Midbrain (tissue), 1 donor: ENCODE results near the gene LDLRAD4.
"Not testable (repeated sequence)": the region's sequence is repeated elsewhere in the genome, so short reads cannot be mapped to it uniquely, and the experiment has no call there.

Experiments used
- DNase-seq: peaks from one replicate; lab custom pipeline; 2025; lab: John Stamatoyannopoulos, UW

The LDLRAD4 gene

GRCh38 chr18:13464432-13465123, 246.0 kb downstream of the LDLRAD4 start:
- peak; percentile 50 for DNase-seq

GRCh38 chr18:13465124-13465446, 246.5 kb downstream of the LDLRAD4 start:
- no peak for DNase-seq

GRCh38 chr18:13465476-13465875, 246.9 kb downstream of the LDLRAD4 start:
- DNase-seq = no peak

- no peak for DNase-seq
These were observed 252.1 kb downstream of the LDLRAD4 start for GRCh38 chr18:13470516-13471197.

GRCh38 chr18:13471198-13471845, 252.8 kb downstream of the LDLRAD4 start:
- DNase-seq = no peak

- peak; percentile 66 for DNase-seq
These were observed 253.5 kb downstream of the LDLRAD4 start for GRCh38 chr18:13471971-13472628.

GRCh38 chr18:13473751-13474150, 255.2 kb downstream of the LDLRAD4 start:
- no peak for DNase-seq

GRCh38 chr18:13474336-13474735, 255.8 kb downstream of the LDLRAD4 start:
- DNase-seq = no peak

- DNase-seq = no peak
These were observed 256.5 kb downstream of the LDLRAD4 start for GRCh38 chr18:13474907-13475545.

GRCh38 chr18:13476312-13476711, 257.8 kb downstream of the LDLRAD4 start:
- DNase-seq = not testable (repeated sequence)

GRCh38 chr18:13477147-13477683, 258.7 kb downstream of the LDLRAD4 start:
- no peak for DNase-seq

GRCh38 chr18:13480571-13481255, 262.2 kb downstream of the LDLRAD4 start:
- DNase-seq = no peak

GRCh38 chr18:13481331-13481730, 262.8 kb downstream of the LDLRAD4 start:
- DNase-seq = no peak

GRCh38 chr18:13481820-13482617, 263.5 kb downstream of the LDLRAD4 start:
- no peak for DNase-seq

GRCh38 chr18:13482618-13482945, 264.0 kb downstream of the LDLRAD4 start:
- no peak for DNase-seq

GRCh38 chr18:13483316-13484270, 265.0 kb downstream of the LDLRAD4 start:
- DNase-seq = no peak

GRCh38 chr18:13485182-13485581, 266.6 kb downstream of the LDLRAD4 start:
- DNase-seq = no peak

- DNase-seq = no peak
These were observed 267.0 kb downstream of the LDLRAD4 start for GRCh38 chr18:13485604-13486003.

- no peak for DNase-seq
These were observed 267.7 kb downstream of the LDLRAD4 start for GRCh38 chr18:13486284-13486683.
